Measurements from ENCODE around the gene CEP95. TPM values are rescaled to one million over a fixed set of nuclear protein-coding genes. Genes with fewer than 3 reads are reported as not detected.

The CEP95 gene
- total RNA-seq, 1 experiment from 2014 or later = 57.2 TPM

GRCh38 chr17:64537488-64537887 is 30.7 kb downstream of the CEP95 start:
- no peak overlapping the region for H3K27ac Mint-ChIP-seq (ENCODE audit: low read depth, unreplicated experiment)
- peaks cover 89% of the 10 kb centered on the region for H3K36me3 Mint-ChIP-seq (ENCODE audit: insufficient read depth, unreplicated experiment)
- CTCF ChIA-PET = interaction anchor here (0.5 to 0.9 kb wide), 2 partner anchors 61 to 112 kb away, joined by 3 read pairs; no protein-coding TSS in a partner anchor

DNA sequence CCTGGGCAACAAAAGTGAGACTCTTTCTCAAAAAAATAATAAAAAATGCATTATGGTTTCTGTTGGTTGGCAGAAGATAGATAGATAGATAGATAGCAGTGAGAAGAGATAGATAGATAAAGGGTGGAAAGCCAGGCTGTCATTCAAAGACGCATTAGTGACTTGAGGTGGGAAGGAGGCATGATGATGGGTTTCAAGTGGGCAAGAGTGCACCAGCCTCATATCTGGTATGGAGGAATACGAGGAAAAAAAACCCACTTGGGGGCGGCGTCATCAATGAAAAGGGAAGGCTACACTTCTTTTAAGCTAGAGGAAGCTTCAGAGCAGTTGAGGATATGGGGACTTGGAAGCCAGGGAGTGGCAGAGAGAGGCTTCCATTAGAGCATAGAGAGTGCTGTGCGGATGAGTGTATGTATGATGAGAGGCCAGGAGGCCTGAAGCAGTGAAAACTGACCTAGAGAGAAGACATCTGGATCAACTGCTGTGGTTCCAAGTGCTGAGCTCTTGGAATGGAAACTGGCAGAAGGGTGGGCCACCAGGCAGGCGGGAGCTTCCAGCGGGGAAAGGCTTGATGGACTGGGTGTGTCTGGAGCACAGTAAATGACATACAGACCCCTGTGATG is 31.8 kb downstream of the CEP95 start:
- no TSS peak for BruUV-seq (replicated peaks)
- Mint-ChIP-seq H3K4me3 (ENCODE audit: unreplicated experiment) (no peak overlapping the region), H3K4me1 (ENCODE audit: insufficient read depth, unreplicated experiment) (peaks cover 4% of the 10 kb centered on the region), H3K36me3 (ENCODE audit: insufficient read depth, unreplicated experiment) (peaks cover 84% of the 10 kb centered on the region), H3K9me3 (ENCODE audit: unreplicated experiment) (no peaks in the 10 kb centered on the region), H3K27me3 (ENCODE audit: insufficient read depth, unreplicated experiment) (no peaks in the 10 kb centered on the region), H3K27ac (ENCODE audit: low read depth, unreplicated experiment) (peak overlapping the region; percentile 54)
- TF ChIP-seq CTCF (IDR thresholded peaks at IDR 0.05; ENCODE audit: unreplicated experiment) = no peak
- intact Hi-C loops (cut with micrococcal nuclease) = no loop called here
- DNase-seq (ENCODE audit: unreplicated experiment) = no peak
- POLR2A ChIA-PET = interaction anchor here (0.6 to 1.2 kb wide), 5 partner anchors 12 to 763 kb away, joined by 3 to 4 read pairs (median 3); no protein-coding TSS in a partner anchor
- CTCF ChIA-PET = interaction anchor here (0.6 kb wide), 1 partner anchor 70 kb away, joined by 3 read pairs; no protein-coding TSS in a partner anchor

More at GRCh38 chr17:64537488-64537887, 30.7 kb downstream of the CEP95 start:
- H3K4me1 Mint-ChIP-seq (ENCODE audit: insufficient read depth, unreplicated experiment) = peaks cover 4% of the 10 kb centered on the region
- H3K27me3 Mint-ChIP-seq (ENCODE audit: insufficient read depth, unreplicated experiment) = no peaks in the 10 kb centered on the region
- POLR2A ChIA-PET = interaction anchor here (0.7 to 1.2 kb wide), 6 partner anchors 9 to 85 kb away, joined by 3 to 6 read pairs (median 4); partner anchors contain the start of gene CEP95
- intact Hi-C loops (cut with micrococcal nuclease) = no loop called here
- no peak for TF ChIP-seq CTCF (IDR thresholded peaks at IDR 0.05; ENCODE audit: unreplicated experiment)
- no peak for DNase-seq (ENCODE audit: unreplicated experiment)
- no peaks in the 10 kb centered on the region for H3K9me3 Mint-ChIP-seq (ENCODE audit: unreplicated experiment)
- BruUV-seq (replicated peaks) = no TSS peak
- H3K4me3 Mint-ChIP-seq (ENCODE audit: unreplicated experiment) = no peak overlapping the region

DNA sequence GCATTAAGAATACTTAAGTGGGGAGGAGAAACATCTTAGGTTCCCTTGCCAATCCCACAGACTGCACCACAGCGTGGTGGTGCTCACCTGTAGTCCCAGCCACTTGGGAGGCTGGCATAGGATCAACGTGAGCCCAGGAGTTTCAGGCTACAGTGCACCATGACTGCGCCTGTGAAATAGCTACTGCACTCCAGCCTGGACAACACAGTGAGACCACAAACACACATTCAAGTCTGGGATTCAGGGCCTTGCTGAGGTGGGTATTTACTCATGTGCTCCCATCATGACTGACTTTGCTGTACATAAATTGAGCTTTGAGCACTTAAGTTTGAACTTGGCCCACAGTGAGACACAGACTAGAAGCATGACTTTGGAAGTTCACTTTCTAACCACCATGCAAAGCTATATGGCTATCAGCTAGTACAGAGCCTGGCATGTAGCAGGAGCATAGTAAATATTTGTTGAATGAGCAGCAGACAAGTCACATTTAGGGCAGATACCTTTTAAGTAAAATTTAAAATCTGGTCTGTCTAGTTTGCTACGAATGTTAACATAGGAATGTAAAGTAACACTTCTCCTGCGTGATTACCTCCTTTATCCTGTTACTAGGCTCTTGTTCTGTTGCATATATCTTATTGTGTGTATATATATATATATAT is 33.5 kb downstream of the CEP95 start:
- intact Hi-C loops (cut with micrococcal nuclease) = no loop called here
- ChIA-PET POLR2A (interaction anchor here (2.0 kb wide), 1 partner anchor 10 kb away, joined by 8 read pairs; no protein-coding TSS in a partner anchor), CTCF (interaction anchor here (0.5 to 0.8 kb wide), 4 partner anchors 8 to 545 kb away, joined by 3 to 4 read pairs (median 3); no protein-coding TSS in a partner anchor)
- Mint-ChIP-seq H3K36me3 (ENCODE audit: insufficient read depth, unreplicated experiment) (peaks cover 84% of the 10 kb centered on the region), H3K27ac (ENCODE audit: low read depth, unreplicated experiment) (no peak overlapping the region), H3K4me1 (ENCODE audit: insufficient read depth, unreplicated experiment) (peaks cover 4% of the 10 kb centered on the region), H3K4me3 (ENCODE audit: unreplicated experiment) (no peak overlapping the region), H3K27me3 (ENCODE audit: insufficient read depth, unreplicated experiment) (no peaks in the 10 kb centered on the region), H3K9me3 (ENCODE audit: unreplicated experiment) (no peaks in the 10 kb centered on the region)
- no peak for DNase-seq (ENCODE audit: unreplicated experiment)
- no peak for TF ChIP-seq CTCF (IDR thresholded peaks at IDR 0.05; ENCODE audit: unreplicated experiment)
- no TSS peak for BruUV-seq (replicated peaks)

GRCh38 chr17:64544742-64545141 is 38.0 kb downstream of the CEP95 start:
- no TSS peak for BruUV-seq (replicated peaks)
- Mint-ChIP-seq H3K4me3 (ENCODE audit: unreplicated experiment) (no peak overlapping the region), H3K36me3 (ENCODE audit: insufficient read depth, unreplicated experiment) (peaks cover 72% of the 10 kb centered on the region), H3K4me1 (ENCODE audit: insufficient read depth, unreplicated experiment) (no peaks in the 10 kb centered on the region), H3K27ac (ENCODE audit: low read depth, unreplicated experiment) (no peak overlapping the region), H3K9me3 (ENCODE audit: unreplicated experiment) (no peaks in the 10 kb centered on the region), H3K27me3 (ENCODE audit: insufficient read depth, unreplicated experiment) (no peaks in the 10 kb centered on the region)
- TF ChIP-seq CTCF (IDR thresholded peaks at IDR 0.05; ENCODE audit: unreplicated experiment) = no peak
- ChIA-PET POLR2A (interaction anchor here (1.0 to 2.0 kb wide), 3 partner anchors 10 to 12 kb away, joined by 3 to 9 read pairs (median 5); no protein-coding TSS in a partner anchor), CTCF (interaction anchor here (0.5 to 0.9 kb wide), 5 partner anchors 11 to 1485 kb away, joined by 3 to 4 read pairs (median 3); no protein-coding TSS in a partner anchor)
- intact Hi-C loops (cut with micrococcal nuclease) = no loop called here
- DNase-seq (ENCODE audit: unreplicated experiment) = no peak

Measured in MCF 10A (cell line).